IMR-90 (cell line): ENCODE data around the gene DZIP1. TPM values are rescaled to one million over a fixed set of nuclear protein-coding genes. Genes with fewer than 3 reads are reported as not detected.

Experiments
- ATAC-seq: fragments of 200-7000 bp; cut with Tn5 transposase; 2 replicates; pipeline ENCODE4 v1.9.1; 2020; ENCODE audit warnings: low read depth, mild to moderate bottlenecking, moderate library complexity
- BruUV-seq: library from RNA; stranded (reverse); fragments of 400-500 nt; replicated peaks from 2 replicates; lab custom pipeline; 2021; lab: Mats Ljungman, UMichigan
- CTCF ChIA-PET: fragments of 300-600 bp; formaldehyde crosslinking; extraction: SDS; loops from one replicate; lab custom pipeline; 2021; ENCODE audit warnings: antibody characterized with exemption; lab: Yijun Ruan, JAX
- POLR2A ChIA-PET: fragments of 300-600 bp; sonication (Branson Sonifier 250); formaldehyde crosslinking; loops from one replicate; lab custom pipeline; 2022; ENCODE audit warnings: antibody characterized with exemption; ENCODE audit not compliant: unreplicated experiment; lab: Charles Lee
- DNase-seq: peaks from one replicate; pipeline ENCODE4 v3.0.0; 2013
- H2AFZ ChIP-seq: replicated peaks from 2 replicates; pipeline ENCODE3; 2013; ENCODE audit warnings: low read length, mild to moderate bottlenecking; ENCODE audit not compliant: poor library complexity
- H2AK5ac ChIP-seq: 2 replicates; pipeline ENCODE4 v1.6.1; 2013; ENCODE audit warnings: low read depth, low read length, inconsistent platforms
- H2AK9ac ChIP-seq: replicated peaks from 2 replicates; pipeline ENCODE3; 2013; ENCODE audit warnings: mild to moderate bottlenecking, low read depth, low read length, moderate library complexity; ENCODE audit not compliant: poor library complexity
- H2BK120ac ChIP-seq: 2 replicates; pipeline ENCODE4 v1.6.1; 2013; ENCODE audit warnings: low read depth, low read length, inconsistent platforms
- H2BK15ac ChIP-seq: 3 replicates; pipeline ENCODE4 v1.6.1; 2013; ENCODE audit warnings: low read depth, low read length, inconsistent platforms
- H2BK20ac ChIP-seq: 2 replicates; pipeline ENCODE4 v1.6.1; 2013; ENCODE audit warnings: low read depth, mild to moderate bottlenecking, inconsistent platforms, low read length, moderate library complexity
- H2BK5ac ChIP-seq: 2 replicates; pipeline ENCODE4 v1.6.1; 2013; ENCODE audit warnings: mild to moderate bottlenecking, low read depth, low read length, inconsistent platforms; ENCODE audit not compliant: poor library complexity, severe bottlenecking
- H3K14ac ChIP-seq: replicated peaks from 2 replicates; pipeline ENCODE4 v1.6.1; 2013; ENCODE audit warnings: low read depth, low read length, inconsistent platforms
- H3K18ac ChIP-seq: 2 replicates; pipeline ENCODE4 v1.6.1; 2013; ENCODE audit warnings: low read depth, low read length, control low read depth
- H3K23ac ChIP-seq: 2 replicates; pipeline ENCODE4 v1.6.1; 2013; ENCODE audit warnings: low read depth, low read length, inconsistent platforms
- H3K27ac ChIP-seq: 2 replicates; pipeline ENCODE4 v1.5.1; 2013; ENCODE audit warnings: mild to moderate bottlenecking, control low read depth, low read length; ENCODE audit not compliant: insufficient read depth
- H3K27me3 ChIP-seq: 2 replicates; pipeline ENCODE4 v1.6.1; 2013; ENCODE audit warnings: low read length; ENCODE audit not compliant: control insufficient read depth, insufficient read depth
- H3K36me3 ChIP-seq: 2 replicates; pipeline ENCODE4 v1.6.1; 2013; ENCODE audit warnings: low read length, mixed read lengths; ENCODE audit not compliant: control insufficient read depth, insufficient read depth
- H3K4ac ChIP-seq: 2 replicates; pipeline ENCODE4 v1.6.1; 2013; ENCODE audit warnings: low read depth, low read length, inconsistent platforms
- H3K4me1 ChIP-seq: 2 replicates; pipeline ENCODE4 v1.6.1; 2013; ENCODE audit warnings: low read length, mixed read lengths; ENCODE audit not compliant: control insufficient read depth, insufficient read depth
- H3K4me2 ChIP-seq: 2 replicates; pipeline ENCODE4 v1.6.1; 2013; ENCODE audit warnings: low read depth, mild to moderate bottlenecking, control low read depth, low read length, moderate library complexity
- H3K4me3 ChIP-seq: 2 replicates; pipeline ENCODE4 v1.5.1; 2013; ENCODE audit warnings: low read depth, mild to moderate bottlenecking, control low read depth, low read length, moderate library complexity; ENCODE audit not compliant: insufficient read depth
- H3K56ac ChIP-seq: 2 replicates; pipeline ENCODE4 v1.6.1; 2013; ENCODE audit warnings: low read length, inconsistent platforms; ENCODE audit not compliant: insufficient read depth; ENCODE audit errors: extremely low read depth
- H3K79me1 ChIP-seq, 2 experiments: 2 replicates each; pipeline ENCODE4 v1.6.1; 2013; ENCODE audit warnings: low read length in 2 of 2, inconsistent platforms in 1 of 2, low read depth in 1 of 2
- H3K9ac ChIP-seq: 2 replicates; pipeline ENCODE4 v1.6.1; 2013; ENCODE audit warnings: low read depth, low read length, control low read depth
- H3K9me1 ChIP-seq: 2 replicates; pipeline ENCODE4 v1.6.1; 2013; ENCODE audit warnings: low read length, inconsistent platforms; ENCODE audit not compliant: insufficient read depth
- H3K9me3 ChIP-seq: 2 replicates; pipeline ENCODE4 v1.6.1; 2013; ENCODE audit warnings: low read length; ENCODE audit not compliant: control insufficient read depth, insufficient read depth
- H4K20me1 ChIP-seq: 2 replicates; pipeline ENCODE4 v1.6.1; 2013; ENCODE audit warnings: low read length, inconsistent platforms; ENCODE audit not compliant: insufficient read depth
- H4K5ac ChIP-seq: 2 replicates; pipeline ENCODE4 v1.6.1; 2013; ENCODE audit warnings: mild to moderate bottlenecking, low read depth, low read length, control low read depth
- H4K8ac ChIP-seq, 2 experiments: 2 replicates each; pipeline ENCODE4 v1.6.1; 2013; ENCODE audit warnings: low read depth in 2 of 2, low read length in 2 of 2, control low read depth in 1 of 2, inconsistent platforms in 1 of 2
- H4K91ac ChIP-seq: 2 replicates; pipeline ENCODE4 v1.6.1; 2013; ENCODE audit warnings: low read depth, low read length, inconsistent platforms; ENCODE audit not compliant: insufficient read depth
- FOS ChIP-seq: fragments of 150-350 bp; IDR thresholded peaks from 2 replicates; pipeline ENCODE4 v1.6.1; 2016; ENCODE audit warnings: low read depth, low read length
- MXI1 ChIP-seq: IDR thresholded peaks from 2 replicates; pipeline ENCODE4 v1.6.1; 2012; ENCODE audit warnings: low read depth, mild to moderate bottlenecking, low read length, moderate library complexity, borderline replicate concordance
- POLR2A ChIP-seq: IDR thresholded peaks from 2 replicates; pipeline ENCODE4 v1.6.1; 2012; ENCODE audit warnings: mild to moderate bottlenecking, low read depth, low read length
- RFX5 ChIP-seq: IDR thresholded peaks from 2 replicates; pipeline ENCODE4 v1.8.0; 2012; ENCODE audit warnings: low read depth, mild to moderate bottlenecking, low read length, moderate library complexity
- USF2 ChIP-seq: fragments of 150-350 bp; IDR thresholded peaks from 2 replicates; pipeline ENCODE4 v1.6.1; 2017; ENCODE audit warnings: mild to moderate bottlenecking, antibody characterized with exemption, low read length, low read depth
- WGBS, 2 experiments: methylation state at CpG; one replicate each; pipeline versions ENCODE4 v1.1.5 to v1.1.7; 2013; ENCODE audit warnings: missing lambda C conversion rate in 2 of 2; ENCODE audit not compliant: insufficient read length in 1 of 2; ENCODE audit errors: extremely low coverage in 2 of 2; 5-methylcytosine and 5-hydroxymethylcytosine counted together
- dilution Hi-C: fragments of 300-500 bp; cut with HindIII; formaldehyde crosslinking; loops from one replicate; pipeline ENCODE4 v1.14.3; 2018; ENCODE audit warnings: low sequenced_read_pairs; ENCODE audit not compliant: unreplicated experiment
- in situ Hi-C: fragments of 300-500 bp; cut with MboI; formaldehyde crosslinking; loops from 3 replicates; pipeline ENCODE4 v1.14.3; 2019; ENCODE audit warnings: low sequenced_read_pairs, inconsistent platforms, mixed read lengths
- intact Hi-C: fragments of 100-400 bp; cut with micrococcal nuclease; formaldehyde crosslinking; loops from 2 replicates; pipeline ENCODE4 v1.10.0; 2022
- polyA plus RNA-seq, 3 experiments: library from polyadenylated mRNA; depleted of rRNA; stranded (reverse); fragments of >200 nt; gene quantifications; 2 replicates each; pipeline ENCODE4 v1.2.3, GENCODE V29; 2012; ENCODE audit warnings: low replicate concordance in 1 of 3
- total RNA-seq: library from RNA; depleted of rRNA; stranded (reverse); fragments of >200 nt; gene quantifications from 2 replicates; pipeline ENCODE4 v1.2.3, GENCODE V29; 2012

Gene DZIP1
- total and polyA plus RNA-seq, 2 of the 4 experiments (the other 2 are of a cell fraction), result 12.2 to 15.9 TPM

- Histone ChIP-seq H2AK5ac (no peak overlapping the region), H2BK120ac (no peak overlapping the region), H3K4me2 (no peak overlapping the region), H3K9me3 (no peaks in the 10 kb centered on the region; the same call in 1 of the 2 replicates), H3K79me1 (no peaks in the 10 kb centered on the region; a peak in 1 of 4 replicates), H3K4me3 (no peak overlapping the region), H3K27me3 (no peaks in the 10 kb centered on the region), H2BK20ac (no peak overlapping the region), H3K9me1 (peaks cover 4% of the 10 kb centered on the region), H2BK5ac (no peak overlapping the region), H4K8ac (no peak overlapping the region), H4K91ac (no peak overlapping the region), H3K56ac (no peak overlapping the region), H4K5ac (no peak overlapping the region), H3K27ac (peak overlapping the region; percentile 52; the same call in 1 of the 2 replicates), H3K23ac (no peak overlapping the region), H2AFZ (no peak overlapping the region), H3K9ac (no peak overlapping the region), H3K4ac (no peak overlapping the region), H3K36me3 (peaks cover 55% of the 10 kb centered on the region), H2AK9ac (no peak overlapping the region), H3K4me1 (no peaks in the 10 kb centered on the region; the same call in 1 of the 2 replicates), H2BK15ac (no peak overlapping the region), H3K18ac (no peak overlapping the region), H4K20me1 (peaks cover 6% of the 10 kb centered on the region; the same call in 1 of the 2 replicates), H3K14ac (no peak overlapping the region)
- dilution Hi-C loops (no loop called here), in situ Hi-C loops (no loop called here), intact Hi-C loops (no loop called here)
- no TSS peak for BruUV-seq
- CTCF ChIA-PET, result no interaction called here
- WGBS, 2 experiments, result no CpG with 5 or more reads among the region's 2 CpGs
- peak; percentile 20 for DNase-seq
- TF ChIP-seq MXI1 (no peak), RFX5 (no peak), FOS (no peak), POLR2A (no peak), USF2 (no peak)
- ATAC-seq, result peak; percentile 37
- POLR2A ChIA-PET, result no interaction called here
Observed at GRCh38 chr13:95620030-95620824, 24.3 kb downstream of the DZIP1 start.
